Tibial artery (tissue), 4 donors: ENCODE measurements around the gene CD46.
A peak's percentile ranks its signal among the peaks of the same experiment; 100 is the strongest.

ENCODE experiments used
- DNase-seq, 2 donors: peaks; one replicate each; pipeline ENCODE4 v3.0.0-alpha.2; 2019
- H3K27ac ChIP-seq, 2 donors: fragments of 200-600 bp; sonication (generic) in 1 of 2; 1 replicate in 1 of 2; 2 replicates in 1 of 2; pipeline ENCODE4 v1.5.1; 2018 to 2019; ENCODE audit warnings: mild to moderate bottlenecking in 1 of 2
- H3K27me3 ChIP-seq, 2 donors: fragments of 200-600 bp; sonication (generic) in 1 of 2; one replicate each; pipeline versions ENCODE4 v1.5.1 to v1.6.0; 2016 to 2019
- H3K36me3 ChIP-seq, 3 donors: fragments of 200-600 bp; sonication (generic) in 2 of 3; one replicate each; pipeline ENCODE4 v1.5.1; 2016 to 2019; ENCODE audit warnings: mild to moderate bottlenecking in 2 of 3
- H3K4me1 ChIP-seq, 4 donors: fragments of 200-600 bp; sonication (generic) in 2 of 4; 1 replicate in 3 of 4; 2 replicates in 1 of 4; pipeline ENCODE4 v1.5.1; 2016 to 2019
- H3K4me3 ChIP-seq, 2 donors: fragments of 200-600 bp; sonication (generic) in 1 of 2; 1 replicate in 1 of 2; 2 replicates in 1 of 2; pipeline ENCODE4 v1.5.1; 2018 to 2019; ENCODE audit warnings: mild to moderate bottlenecking in 2 of 2
- H3K9me3 ChIP-seq, 3 donors: fragments of 200-600 bp; sonication (generic) in 1 of 3; one replicate each; pipeline ENCODE4 v1.5.1; 2016 to 2019
- CTCF ChIP-seq, 2 experiments: fragments of 200-600 bp in 1 of 2; fragments of 450-650 bp in 1 of 2; IDR thresholded peaks; one replicate each; pipeline ENCODE4 v1.5.1; 2017 to 2019; ENCODE audit warnings: antibody characterized with exemption in 2 of 2, mild to moderate bottlenecking in 1 of 2, moderate library complexity in 1 of 2
- intact Hi-C: fragments of 100-400 bp; cut with DNase I; formaldehyde crosslinking; loops from one replicate; pipeline ENCODE4 v1.15.0; 2023; ENCODE audit warnings: low total_unique reads

CD46 gene

DNA sequence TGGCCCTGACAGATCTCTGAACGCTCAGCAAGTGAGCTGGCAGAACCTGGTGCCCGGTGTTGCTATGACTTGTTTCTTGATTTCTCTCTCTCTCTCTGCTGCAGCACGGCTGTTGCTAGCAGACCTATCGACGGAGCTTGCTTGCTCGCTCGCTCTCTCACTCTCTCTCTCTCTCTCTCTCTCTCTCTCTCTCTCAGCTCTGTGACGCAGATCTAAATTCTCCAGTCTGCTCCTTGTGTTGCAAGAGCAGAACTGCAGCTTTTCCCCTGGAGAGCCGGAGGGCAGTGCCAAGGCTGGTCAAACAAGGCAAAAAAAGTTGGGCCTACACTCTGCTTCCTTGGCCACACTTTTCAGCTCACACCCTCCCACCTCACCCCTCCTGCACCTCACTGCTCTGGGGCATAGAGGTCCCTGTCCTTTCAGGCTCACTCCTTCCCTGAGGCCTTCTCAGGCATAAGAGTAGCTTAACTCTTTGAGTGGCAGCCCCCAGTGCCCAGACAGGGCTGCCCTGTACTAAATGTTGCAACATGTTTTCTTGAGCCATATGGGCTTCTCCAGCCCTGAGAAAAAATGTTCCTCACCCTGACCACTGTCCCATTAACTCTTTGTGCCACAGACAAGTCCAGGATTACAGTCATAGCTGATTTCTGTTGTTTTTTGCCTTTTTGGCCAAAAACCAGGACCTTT lies 72.2 kb downstream of the CD46 start:
- no peaks in the 10 kb centered on the region for H3K27me3 ChIP-seq
- peak overlapping the region; percentile 63 to 81 for H3K4me3 ChIP-seq
- H3K27ac ChIP-seq: peak overlapping the region; percentile 100
- intact Hi-C loops: loop anchor here (2.0 kb wide), 1 partner anchor 45 kb away; no protein-coding TSS in a partner anchor
- H3K4me1 ChIP-seq: peaks cover 0 to 78% (median 63%) of the 10 kb centered on the region in 4 donors
- DNase-seq: peak; percentile 89 to 96
- TF ChIP-seq CTCF (IDR thresholded peaks at IDR 0.05): peak; percentile 59 to 95
- peaks cover 18 to 28% (median 20%) of the 10 kb centered on the region in 3 donors for H3K36me3 ChIP-seq
- no peaks in the 10 kb centered on the region for H3K9me3 ChIP-seq

DNA sequence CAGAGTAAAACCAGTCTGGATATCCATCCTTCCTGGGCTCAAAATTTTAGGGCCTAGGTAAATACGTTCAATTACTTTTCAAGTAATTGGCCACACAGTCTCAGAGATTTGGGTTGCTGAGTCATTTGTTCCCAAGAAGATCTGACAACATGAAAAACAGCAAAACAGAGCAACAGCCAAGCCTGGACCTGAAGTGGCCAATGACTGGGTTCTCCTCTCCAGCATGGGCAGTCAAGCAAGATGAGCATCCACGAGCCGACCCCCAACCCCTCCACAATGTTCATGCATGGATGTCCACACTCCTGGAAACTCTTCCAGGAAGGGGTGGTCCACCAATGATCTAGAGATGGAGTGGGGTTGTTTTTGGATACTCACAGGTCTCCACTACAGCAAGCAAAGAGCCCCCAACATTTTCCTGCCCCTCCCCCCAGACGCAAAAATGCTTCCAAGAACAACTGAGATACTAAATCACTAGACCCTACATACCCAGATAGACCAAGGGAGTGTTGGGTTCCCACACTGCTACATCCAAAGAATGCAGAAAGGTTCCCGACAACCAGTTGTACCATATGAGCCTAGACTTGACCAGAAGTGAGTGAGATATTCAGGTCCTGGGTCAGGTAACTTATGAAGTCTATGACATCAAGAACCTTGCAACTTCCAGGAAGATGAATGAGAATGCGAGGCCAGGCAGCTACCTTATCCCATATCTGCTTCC lies 73.0 kb downstream of the CD46 start:
- intact Hi-C loops: loop anchor here (2.0 to 5.0 kb wide), 2 partner anchors 44 to 137 kb away; no protein-coding TSS in a partner anchor
- H3K27me3 ChIP-seq: no peaks in the 10 kb centered on the region
- peak overlapping the region; percentile 63 to 81 for H3K4me3 ChIP-seq
- peaks cover 0 to 69% (median 58%) of the 10 kb centered on the region in 4 donors for H3K4me1 ChIP-seq
- H3K9me3 ChIP-seq: no peaks in the 10 kb centered on the region
- peaks cover 10 to 19% (median 19%) of the 10 kb centered on the region in 3 donors for H3K36me3 ChIP-seq
- TF ChIP-seq CTCF (IDR thresholded peaks at IDR 0.05): no peak
- DNase-seq: peak; percentile 66 to 79
- peak overlapping the region; percentile 100 for H3K27ac ChIP-seq

DNA sequence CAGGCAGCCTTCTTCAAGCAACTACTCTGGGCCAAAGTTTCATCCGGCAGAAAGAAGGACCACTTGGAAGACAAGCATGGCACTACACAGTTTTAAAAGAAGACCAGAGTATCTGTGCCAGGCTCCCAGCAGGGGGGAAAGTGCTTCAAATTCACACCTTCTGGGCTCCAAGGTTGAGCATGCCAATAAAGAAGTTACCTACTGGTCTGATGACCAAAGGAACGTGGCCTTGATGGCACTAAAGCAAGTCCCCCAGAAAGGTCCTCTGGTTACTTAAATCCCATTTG lies 73.5 kb downstream of the CD46 start:
- Histone ChIP-seq H3K4me3 (peak overlapping the region; percentile 63 to 81), H3K27ac (peak overlapping the region; percentile 100), H3K27me3 (no peaks in the 10 kb centered on the region), H3K4me1 (peaks cover 0 to 64% (median 57%) of the 10 kb centered on the region in 4 donors), H3K9me3 (no peaks in the 10 kb centered on the region), H3K36me3 (peaks cover 6 to 14% (median 14%) of the 10 kb centered on the region in 3 donors)
- TF ChIP-seq CTCF (IDR thresholded peaks at IDR 0.05): no peak
- intact Hi-C loops: loop anchor here (2.0 to 5.0 kb wide), 2 partner anchors 43 to 137 kb away; no protein-coding TSS in a partner anchor
- DNase-seq: no peak

DNA sequence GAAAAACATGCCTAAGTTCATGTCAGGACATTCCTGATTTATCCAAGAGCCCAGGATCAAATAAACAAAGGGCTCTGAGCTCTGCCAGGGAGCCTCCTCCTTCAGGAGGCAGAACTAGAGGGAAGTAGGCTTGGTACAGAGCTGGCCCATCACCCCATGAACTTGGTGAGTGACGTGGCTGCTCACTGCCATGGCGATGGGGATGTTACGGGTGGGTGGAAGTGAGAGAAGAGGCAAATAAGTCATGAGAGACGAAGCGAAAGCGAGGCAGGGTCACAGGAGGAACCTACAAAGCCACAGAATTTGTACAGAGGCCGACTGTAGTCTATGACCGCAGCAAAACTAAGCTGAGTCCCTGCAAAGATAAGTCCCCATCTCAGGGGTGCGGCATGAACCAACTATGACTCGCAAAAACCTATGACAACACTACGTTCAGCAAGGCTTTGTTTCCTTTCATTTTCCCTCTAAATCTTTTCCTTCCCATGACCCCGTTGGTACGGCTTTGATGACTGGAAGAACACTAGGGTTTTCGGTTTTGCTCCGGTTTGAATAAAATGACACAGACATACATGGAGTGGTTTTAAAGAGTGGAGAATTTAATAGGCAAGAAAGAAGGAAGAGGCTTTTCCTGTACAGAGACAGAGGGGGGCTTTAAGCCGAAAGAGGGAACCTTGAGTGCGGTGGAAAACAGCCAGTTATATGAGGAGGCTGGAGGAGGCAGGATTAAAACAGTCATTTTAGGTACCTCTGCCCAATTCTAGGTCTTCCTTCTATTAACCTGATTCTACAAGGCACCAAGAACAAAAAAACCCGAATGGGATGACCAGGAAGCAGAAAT lies 74.1 kb downstream of the CD46 start:
- intact Hi-C loops: loop anchor here (2.0 to 5.0 kb wide), 2 partner anchors 43 to 136 kb away; no protein-coding TSS in a partner anchor
- Histone ChIP-seq H3K4me1 (peaks cover 0 to 68% (median 57%) of the 10 kb centered on the region in 4 donors), H3K27ac (peak overlapping the region; percentile 100), H3K9me3 (no peaks in the 10 kb centered on the region), H3K36me3 (peaks cover 2 to 11% (median 10%) of the 10 kb centered on the region in 3 donors), H3K4me3 (peak overlapping the region; percentile 63 to 81), H3K27me3 (no peaks in the 10 kb centered on the region)
- peak; percentile 88 to 94 for DNase-seq
- no peak for TF ChIP-seq CTCF (IDR thresholded peaks at IDR 0.05)
